Hematopoietic multipotent progenitor cell treated with erythropoietin and hydrocortisone succinate and interleukin-3 and kit ligand, for 6 days (in vitro differentiated cells): ENCODE measurements around the gene PRDM4.

Source experiments
- DNase-seq: peaks from one replicate; pipeline ENCODE4 v3.0.0-alpha.2; 2015

The PRDM4 gene

DNA sequence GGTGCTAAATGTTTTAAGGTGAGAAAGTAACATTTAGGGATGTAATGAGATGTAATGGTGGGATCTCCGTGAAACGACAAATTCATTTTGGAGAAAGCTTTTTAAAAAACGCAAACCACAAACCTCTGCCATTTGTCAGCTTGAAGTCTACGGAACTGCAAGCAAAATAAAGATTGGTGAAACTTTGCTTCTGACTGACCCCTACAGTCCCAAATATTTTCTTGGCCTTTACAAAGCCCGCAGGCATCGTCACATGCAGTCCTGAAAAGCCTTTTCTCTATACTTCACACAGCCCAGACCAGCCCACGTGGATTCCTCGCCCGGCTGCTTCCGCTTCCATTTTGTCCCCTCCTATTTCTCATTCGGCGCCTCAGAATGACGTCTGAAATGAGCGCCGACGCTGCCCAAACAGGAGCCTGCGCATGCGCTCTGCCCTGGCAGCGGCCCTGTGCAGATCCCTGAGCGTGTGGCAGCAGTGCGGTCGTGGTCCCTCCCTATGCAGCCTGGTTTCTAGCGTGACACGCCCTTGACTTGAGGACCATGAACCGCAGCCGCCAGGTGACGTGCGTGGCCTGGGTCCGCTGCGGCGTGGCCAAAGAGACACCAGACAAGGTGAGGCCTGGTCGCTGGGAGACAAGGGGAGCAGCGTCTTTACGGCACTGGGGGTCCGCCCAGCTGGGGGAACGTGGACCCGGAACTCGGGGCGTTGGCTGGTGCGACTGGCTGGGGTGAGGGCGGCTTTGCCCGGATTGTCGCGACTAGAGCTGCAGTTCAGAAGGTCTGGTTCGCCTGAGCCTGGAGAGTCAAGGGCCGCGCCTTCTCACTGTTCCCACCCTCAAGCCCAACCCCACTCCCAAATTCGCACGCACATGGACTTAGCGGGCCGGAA lies 75.3 kb downstream of the PRDM4 start, which contains the start of gene PWP1:
Gene PWP1, plus strand, starts transcription at position 440 of the 889 bp plus-strand sequence. Its CDS starts 101 bp downstream, at position 541.
- peak; percentile 98 for DNase-seq

DNA sequence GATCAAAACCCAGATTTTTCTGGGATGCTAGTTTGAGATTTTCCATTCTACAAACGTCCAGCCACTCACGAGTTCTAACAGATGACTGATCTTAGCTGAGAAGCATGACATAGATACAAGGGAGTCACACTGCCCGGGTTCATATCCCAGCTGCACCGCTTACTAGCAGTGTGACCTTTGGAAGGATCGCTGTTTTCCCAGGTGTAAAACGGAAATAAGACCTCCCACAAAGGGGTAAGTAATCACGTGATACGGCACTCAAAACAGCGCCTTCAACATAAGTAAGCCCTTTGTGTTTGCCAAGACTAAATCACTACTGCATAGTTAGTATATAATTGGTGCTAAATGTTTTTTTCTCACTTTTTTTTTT lies 76.0 kb downstream of the PRDM4 start:
- DNase-seq: peak; percentile 48

DNA sequence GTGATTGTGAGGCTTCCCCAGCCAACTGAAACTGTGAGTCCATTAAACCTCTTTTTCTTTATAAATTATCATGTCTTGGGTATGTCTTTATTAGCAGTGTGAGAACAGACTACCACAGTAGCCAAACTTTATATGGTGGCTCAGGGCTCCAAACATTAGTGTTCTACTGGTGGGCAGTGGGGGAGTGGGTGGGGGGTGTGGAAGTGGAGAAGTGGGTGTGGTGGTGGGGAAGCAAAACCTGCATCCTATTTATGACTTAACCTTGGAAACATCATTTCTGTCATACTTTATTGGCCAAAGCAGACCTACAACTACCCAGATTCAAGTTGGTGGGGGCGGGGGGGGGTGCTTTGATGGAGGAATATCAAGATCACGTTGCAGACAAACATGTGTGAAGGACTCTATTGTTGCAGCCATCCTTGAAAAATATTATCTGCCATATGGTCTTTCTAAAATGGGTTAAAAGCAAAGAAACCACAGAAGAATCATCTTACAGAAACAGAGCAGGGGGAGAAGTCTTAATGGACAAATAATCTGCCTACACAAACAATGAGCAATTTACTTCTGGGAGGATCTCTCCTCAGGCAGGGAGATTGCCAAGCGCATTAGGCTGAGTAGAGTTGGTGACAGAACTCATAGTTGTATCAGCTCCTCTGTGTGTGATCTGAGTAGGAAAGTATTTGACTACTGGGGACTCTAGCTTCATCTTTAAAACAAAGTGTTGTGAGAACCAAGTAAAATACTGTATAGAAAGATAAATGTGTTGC lies 76.7 kb downstream of the PRDM4 start:
- no peak for DNase-seq
